Measurements from ENCODE around the gene RPS6KA2.

RPS6KA2 gene

GRCh38 chr6:166569206-166569605 is 57.8 kb downstream of the RPS6KA2 start:
- no peak overlapping the region for H3K4me3 ChIP-seq (ENCODE audit: low read depth, low read length)
- DNase-seq (ENCODE audit: low read depth) = no peak
- no peak for TF ChIP-seq CTCF (IDR thresholded peaks at IDR 0.05; ENCODE audit: control insufficient read depth, extremely low read depth, insufficient read depth)

- TF ChIP-seq CTCF (IDR thresholded peaks at IDR 0.05; ENCODE audit: control insufficient read depth, extremely low read depth, insufficient read depth) = no peak
- DNase-seq (ENCODE audit: low read depth) = no peak
These were observed 59.2 kb downstream of the RPS6KA2 start for GRCh38 chr6:166567813-166568212.

GRCh38 chr6:166567107-166567506 is 59.9 kb downstream of the RPS6KA2 start:
- H3K4me3 ChIP-seq (ENCODE audit: low read depth, low read length) = no peak overlapping the region
- no peak for TF ChIP-seq CTCF (IDR thresholded peaks at IDR 0.05; ENCODE audit: control insufficient read depth, extremely low read depth, insufficient read depth)
- no peak for DNase-seq (ENCODE audit: low read depth)

More at GRCh38 chr6:166567813-166568212, 59.2 kb downstream of the RPS6KA2 start:
- no peak overlapping the region for H3K4me3 ChIP-seq (ENCODE audit: low read depth, low read length)

- no peak overlapping the region for H3K4me3 ChIP-seq (ENCODE audit: low read depth, low read length)
- no peak for DNase-seq (ENCODE audit: low read depth)
- no peak for TF ChIP-seq CTCF (IDR thresholded peaks at IDR 0.05; ENCODE audit: control insufficient read depth, extremely low read depth, insufficient read depth)
These were observed 60.7 kb downstream of the RPS6KA2 start for GRCh38 chr6:166566026-166567011.

GRCh38 chr6:166565084-166565967 is 61.7 kb downstream of the RPS6KA2 start:
- no peak for DNase-seq (ENCODE audit: low read depth)
- no peak for TF ChIP-seq CTCF (IDR thresholded peaks at IDR 0.05; ENCODE audit: control insufficient read depth, extremely low read depth, insufficient read depth)
- no peak overlapping the region for H3K4me3 ChIP-seq (ENCODE audit: low read depth, low read length)

- no peak for DNase-seq (ENCODE audit: low read depth)
- H3K4me3 ChIP-seq (ENCODE audit: low read depth, low read length) = no peak overlapping the region
- no peak for TF ChIP-seq CTCF (IDR thresholded peaks at IDR 0.05; ENCODE audit: control insufficient read depth, extremely low read depth, insufficient read depth)
These were observed 63.2 kb downstream of the RPS6KA2 start for GRCh38 chr6:166563805-166564204.

Measured in LNCaP clone FGC (cell line).